K562 (cell line): ENCODE measurements around the gene PBX1. TPM values are rescaled to one million over a fixed set of nuclear protein-coding genes. Genes with fewer than 3 reads are reported as not detected.
A peak's percentile ranks its signal among the peaks of the same experiment; 100 is the strongest.

Experiments used
- ATAC-seq: fragments of 200-7000 bp; cut with Tn5 transposase; 3 replicates; pipeline ENCODE4 v1.9.1; 2020; ENCODE audit warnings: moderate library complexity
- BruUV-seq: library from RNA; stranded (reverse); fragments of 400-500 nt; replicated peaks from 2 replicates; lab custom pipeline; 2021; lab: Mats Ljungman, UMichigan
- CTCF ChIA-PET: fragments of 300-600 bp; formaldehyde crosslinking; extraction: SDS; loops from one replicate; lab custom pipeline; 2021; ENCODE audit warnings: low intra/inter-chr PET ratio; lab: Yijun Ruan, JAX
- POLR2A ChIA-PET: fragments of 300-600, 350-650 bp; sonication (Branson Sonifier 250); formaldehyde crosslinking; extraction: SDS; loops from one replicate; lab custom pipeline; 2021; ENCODE audit warnings: antibody characterized with exemption, inconsistent platforms; lab: Yijun Ruan, JAX
- DNase-seq, 4 experiments: peaks; one replicate each; pipeline versions ENCODE4 v3.0.0 to v3.0.0-alpha.2; 2011 to 2018; ENCODE audit warnings: low spot score in 3 of 4, mixed read lengths in 3 of 4; ENCODE audit errors: extremely low read depth in 1 of 4
- FAIRE-seq: peaks from 2 replicates; lab custom pipeline; 2011; peaks lifted over from hg19 to GRCh38; lab: Jason Lieb, UNC
- H2AFZ ChIP-seq: 2 replicates; pipeline ENCODE4 v1.6.0; 2011; ENCODE audit warnings: low read depth, low read length, control low read depth, inconsistent platforms
- H3K27ac ChIP-seq: fragments of 200-600 bp; 3 replicates; pipeline ENCODE4 v1.8.0; 2011; ENCODE audit warnings: low read depth, mild to moderate bottlenecking, control low read depth, inconsistent platforms, low read length, moderate library complexity, mixed read lengths; ENCODE audit errors: extremely low read depth
- H3K27me3 ChIP-seq, 2 experiments: fragments of 300-600 bp in 1 of 2; 2 replicates in 1 of 2; 3 replicates in 1 of 2; pipeline versions ENCODE4 v1.6.0 to v1.8.0; 2011; ENCODE audit warnings: inconsistent platforms in 2 of 2, low read length in 2 of 2, mild to moderate bottlenecking in 1 of 2, mixed read lengths in 1 of 2, moderate library complexity in 1 of 2; ENCODE audit not compliant: control insufficient read depth in 2 of 2, insufficient read depth in 2 of 2
- H3K36me3 ChIP-seq: fragments of 300-600 bp; 3 replicates; pipeline ENCODE4 v1.8.0; 2011; ENCODE audit warnings: mild to moderate bottlenecking, low read length, inconsistent platforms; ENCODE audit not compliant: control insufficient read depth, insufficient read depth
- H3K4me1 ChIP-seq, 2 experiments: fragments of 200-600 bp in 1 of 2; replicated peaks in 1 of 2; 2 replicates in 1 of 2; 3 replicates in 1 of 2; pipeline versions ENCODE4 v1.5.1 to v1.8.0; 2011; ENCODE audit warnings: inconsistent platforms in 2 of 2, low read length in 2 of 2, mild to moderate bottlenecking in 1 of 2, mixed read lengths in 1 of 2, moderate library complexity in 1 of 2; ENCODE audit not compliant: control insufficient read depth in 2 of 2, insufficient read depth in 2 of 2
- H3K4me2 ChIP-seq: 2 replicates; pipeline ENCODE4 v1.6.1; 2011; ENCODE audit warnings: low read length, control low read depth, inconsistent platforms, mixed read lengths; ENCODE audit not compliant: insufficient read depth
- H3K4me3 ChIP-seq: fragments of 200-600 bp; sonication (generic), shearing (Covaris generic); 2 replicates; pipeline ENCODE4 v1.5.1; 2016; ENCODE audit warnings: control low read depth, inconsistent platforms
- H3K79me2 ChIP-seq: fragments of 200-600 bp; 3 replicates; pipeline ENCODE4 v1.8.0; 2011; ENCODE audit warnings: low read length, inconsistent platforms; ENCODE audit not compliant: control insufficient read depth, insufficient read depth
- H3K9ac ChIP-seq, 2 experiments: 2 replicates each; pipeline versions ENCODE4 v1.6.0 to v1.6.1; 2011; ENCODE audit warnings: low read depth in 2 of 2, low read length in 2 of 2, control low read depth in 1 of 2, inconsistent platforms in 1 of 2, mild to moderate bottlenecking in 1 of 2, mixed read lengths in 1 of 2; ENCODE audit not compliant: insufficient read depth in 1 of 2
- H3K9me1 ChIP-seq: one replicate; pipeline ENCODE4 v1.6.0; 2011; ENCODE audit warnings: inconsistent platforms, mild to moderate bottlenecking, low read length, moderate library complexity; ENCODE audit not compliant: control insufficient read depth, insufficient read depth
- H3K9me3 ChIP-seq: replicated peaks from 2 replicates; pipeline ENCODE4 v1.5.1; 2011; ENCODE audit warnings: low read depth, low read length, inconsistent platforms; ENCODE audit not compliant: control insufficient read depth, insufficient read depth
- H4K20me1 ChIP-seq: replicated peaks from 2 replicates; pipeline ENCODE4 v1.6.1; 2011; ENCODE audit warnings: low read length, inconsistent platforms, mixed read lengths; ENCODE audit not compliant: control insufficient read depth, insufficient read depth
- ARID1B ChIP-seq: fragments of 450-650 bp; IDR thresholded peaks from 2 replicates; pipeline ENCODE4 v1.6.1; 2016; ENCODE audit warnings: antibody characterized with exemption, mild to moderate bottlenecking, inconsistent platforms
- CBFA2T3 ChIP-seq: fragments of 450-650 bp; IDR thresholded peaks from 2 replicates; pipeline ENCODE4 v1.6.1; 2017
- HOXB6 ChIP-seq: fragments of 250-450 bp; sonication (Bioruptor Pico); IDR thresholded peaks from 2 replicates; pipeline ENCODE4 v1.5.1; 2022; ENCODE audit warnings: mild to moderate bottlenecking, borderline replicate concordance
- SIRT6 ChIP-seq: IDR thresholded peaks from one replicate; pipeline ENCODE4 v1.6.1; 2012; ENCODE audit warnings: low read depth, mild to moderate bottlenecking, control low read depth, inconsistent platforms, low read length, moderate library complexity
- TAL1 ChIP-seq: fragments of 450-650 bp; IDR thresholded peaks from 2 replicates; pipeline ENCODE4 v1.6.1; 2016; ENCODE audit warnings: mild to moderate bottlenecking
- TCF3 ChIP-seq: sonication (generic); formaldehyde crosslinking; IDR thresholded peaks from 2 replicates; pipeline ENCODE4 v1.4.0; 2020; ENCODE audit warnings: mild to moderate bottlenecking, missing genetic modification reagents
- TEAD4 ChIP-seq, 2 experiments: sonication (generic) in 1 of 2; formaldehyde crosslinking in 1 of 2; IDR thresholded peaks; 2 replicates each; pipeline versions ENCODE4 v1.6.1 to v1.8.0; 2012 to 2022; ENCODE audit warnings: borderline replicate concordance in 1 of 2, inconsistent platforms in 1 of 2, low read length in 1 of 2, mild to moderate bottlenecking in 1 of 2, missing genetic modification reagents in 1 of 2
- WGBS: fragments of 100-300 bp; shearing (Covaris generic); methylation state at CpG from one replicate; pipeline ENCODE4 v1.1.6; 2016; ENCODE audit warnings: low coverage, mixed read lengths; ENCODE audit not compliant: insufficient coverage; ENCODE audit errors: missing lambda C conversion rate; 5-methylcytosine and 5-hydroxymethylcytosine counted together
- in situ Hi-C: fragments of 300-500 bp; cut with MboI; formaldehyde crosslinking; loops from 4 replicates; pipeline ENCODE4 v1.15.0; 2018; ENCODE audit warnings: inconsistent platforms, mixed read lengths
- intact Hi-C: fragments of 100-400 bp; cut with micrococcal nuclease; formaldehyde crosslinking; loops from 2 replicates; pipeline ENCODE4 v1.14.2; 2022
- polyA plus RNA-seq, 8 experiments: library from polyadenylated mRNA; depleted of rRNA in 4 of 8; stranded (reverse) in 5 of 8; unstranded in 3 of 8; fragments of >200 nt; fragmentation: Nextera tagmentation in 2 of 8; fragmentation: Illumina TruSeq in 1 of 8; extraction: Ambion mirVana in 2 of 8; extraction: Trizol in 1 of 8; gene quantifications; 2 replicates each; pipeline versions ENCODE4 v1.2.1 to v1.2.3, GENCODE V29; 2011 to 2014; ENCODE audit warnings: inconsistent platforms in 1 of 8, missing spikeins in 1 of 8
- total RNA-seq, 7 experiments: library from RNA; depleted of rRNA in 6 of 7; stranded (reverse); fragments of >200 nt in 6 of 7; fragmentation: Illumina TruSeq in 2 of 7; extraction: Trizol in 2 of 7; gene quantifications; 2 replicates each; pipeline versions ENCODE4 v1.2.1 to v1.2.3, GENCODE V29; 2011 to 2021; ENCODE audit warnings: low replicate concordance in 1 of 7
- TF ChIP-seq, protein P1 (sequence below), 2 experiments: fragments of 450-650 bp; IDR thresholded peaks; 2 replicates each; pipeline ENCODE4 v1.6.1; 2016; ENCODE audit warnings: mild to moderate bottlenecking in 2 of 2, borderline replicate concordance in 1 of 2, low read depth in 1 of 2, moderate library complexity in 1 of 2

PBX1 gene
- total and polyA plus RNA-seq, 9 of the 15 experiments (the other 6 are each of a cell fraction or from before 2014, with no cell fraction given), result 0.03 to 0.62 (median 0.17) TPM

DNA sequence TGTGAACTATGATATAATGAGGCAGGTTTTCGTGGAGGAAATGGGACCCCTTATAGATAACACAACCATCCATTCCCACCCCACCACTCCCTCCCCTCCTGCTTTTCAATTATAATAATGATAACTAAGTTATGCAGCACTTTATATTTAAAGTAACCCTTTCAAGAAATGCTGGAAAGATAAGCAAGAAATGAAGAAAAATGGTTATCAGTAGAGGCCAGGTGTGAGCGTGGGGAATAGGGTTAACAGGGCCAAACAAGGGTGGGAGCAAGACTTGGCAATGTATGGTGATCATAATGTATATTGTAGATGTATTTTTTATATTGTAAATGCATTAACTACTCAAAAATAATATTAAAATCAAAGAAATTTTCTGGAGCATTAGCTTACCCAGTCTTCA is 133.4 kb downstream of the PBX1 start:
- H3K27me3 ChIP-seq, result no peaks in the 10 kb centered on the region
- no peaks in the 10 kb centered on the region for H3K36me3 ChIP-seq
- FAIRE-seq, result no peak
- peaks cover 0 to 17% of the 10 kb centered on the region in 2 experiments; a peak in 2 of 5 replicates for H3K4me1 ChIP-seq
- intact Hi-C loops, result no loop called here
- no peaks in the 10 kb centered on the region for H3K9me1 ChIP-seq
- no peak overlapping the region for H3K9ac ChIP-seq
- no peaks in the 10 kb centered on the region; the same call in 1 of the 2 replicates for H3K9me3 ChIP-seq
- TF ChIP-seq TAL1 (peak; percentile 50), TCF3 (peak; percentile 67), SIRT6 (no peak), ARID1B (peak; percentile 49), HOXB6 (CRISPR knock-in tag) (no peak), CBFA2T3 (peak; percentile 57; the same call in 1 of the 2 replicates), TEAD4 (IDR thresholded peaks at IDR 0.05; ENCODE audit: low read length) (peak; percentile 54), TEAD4 (CRISPR knock-in tag; IDR thresholded peaks at IDR 0.05; ENCODE audit: borderline replicate concordance) (no peak)
- TF ChIP-seq, protein P1, sequence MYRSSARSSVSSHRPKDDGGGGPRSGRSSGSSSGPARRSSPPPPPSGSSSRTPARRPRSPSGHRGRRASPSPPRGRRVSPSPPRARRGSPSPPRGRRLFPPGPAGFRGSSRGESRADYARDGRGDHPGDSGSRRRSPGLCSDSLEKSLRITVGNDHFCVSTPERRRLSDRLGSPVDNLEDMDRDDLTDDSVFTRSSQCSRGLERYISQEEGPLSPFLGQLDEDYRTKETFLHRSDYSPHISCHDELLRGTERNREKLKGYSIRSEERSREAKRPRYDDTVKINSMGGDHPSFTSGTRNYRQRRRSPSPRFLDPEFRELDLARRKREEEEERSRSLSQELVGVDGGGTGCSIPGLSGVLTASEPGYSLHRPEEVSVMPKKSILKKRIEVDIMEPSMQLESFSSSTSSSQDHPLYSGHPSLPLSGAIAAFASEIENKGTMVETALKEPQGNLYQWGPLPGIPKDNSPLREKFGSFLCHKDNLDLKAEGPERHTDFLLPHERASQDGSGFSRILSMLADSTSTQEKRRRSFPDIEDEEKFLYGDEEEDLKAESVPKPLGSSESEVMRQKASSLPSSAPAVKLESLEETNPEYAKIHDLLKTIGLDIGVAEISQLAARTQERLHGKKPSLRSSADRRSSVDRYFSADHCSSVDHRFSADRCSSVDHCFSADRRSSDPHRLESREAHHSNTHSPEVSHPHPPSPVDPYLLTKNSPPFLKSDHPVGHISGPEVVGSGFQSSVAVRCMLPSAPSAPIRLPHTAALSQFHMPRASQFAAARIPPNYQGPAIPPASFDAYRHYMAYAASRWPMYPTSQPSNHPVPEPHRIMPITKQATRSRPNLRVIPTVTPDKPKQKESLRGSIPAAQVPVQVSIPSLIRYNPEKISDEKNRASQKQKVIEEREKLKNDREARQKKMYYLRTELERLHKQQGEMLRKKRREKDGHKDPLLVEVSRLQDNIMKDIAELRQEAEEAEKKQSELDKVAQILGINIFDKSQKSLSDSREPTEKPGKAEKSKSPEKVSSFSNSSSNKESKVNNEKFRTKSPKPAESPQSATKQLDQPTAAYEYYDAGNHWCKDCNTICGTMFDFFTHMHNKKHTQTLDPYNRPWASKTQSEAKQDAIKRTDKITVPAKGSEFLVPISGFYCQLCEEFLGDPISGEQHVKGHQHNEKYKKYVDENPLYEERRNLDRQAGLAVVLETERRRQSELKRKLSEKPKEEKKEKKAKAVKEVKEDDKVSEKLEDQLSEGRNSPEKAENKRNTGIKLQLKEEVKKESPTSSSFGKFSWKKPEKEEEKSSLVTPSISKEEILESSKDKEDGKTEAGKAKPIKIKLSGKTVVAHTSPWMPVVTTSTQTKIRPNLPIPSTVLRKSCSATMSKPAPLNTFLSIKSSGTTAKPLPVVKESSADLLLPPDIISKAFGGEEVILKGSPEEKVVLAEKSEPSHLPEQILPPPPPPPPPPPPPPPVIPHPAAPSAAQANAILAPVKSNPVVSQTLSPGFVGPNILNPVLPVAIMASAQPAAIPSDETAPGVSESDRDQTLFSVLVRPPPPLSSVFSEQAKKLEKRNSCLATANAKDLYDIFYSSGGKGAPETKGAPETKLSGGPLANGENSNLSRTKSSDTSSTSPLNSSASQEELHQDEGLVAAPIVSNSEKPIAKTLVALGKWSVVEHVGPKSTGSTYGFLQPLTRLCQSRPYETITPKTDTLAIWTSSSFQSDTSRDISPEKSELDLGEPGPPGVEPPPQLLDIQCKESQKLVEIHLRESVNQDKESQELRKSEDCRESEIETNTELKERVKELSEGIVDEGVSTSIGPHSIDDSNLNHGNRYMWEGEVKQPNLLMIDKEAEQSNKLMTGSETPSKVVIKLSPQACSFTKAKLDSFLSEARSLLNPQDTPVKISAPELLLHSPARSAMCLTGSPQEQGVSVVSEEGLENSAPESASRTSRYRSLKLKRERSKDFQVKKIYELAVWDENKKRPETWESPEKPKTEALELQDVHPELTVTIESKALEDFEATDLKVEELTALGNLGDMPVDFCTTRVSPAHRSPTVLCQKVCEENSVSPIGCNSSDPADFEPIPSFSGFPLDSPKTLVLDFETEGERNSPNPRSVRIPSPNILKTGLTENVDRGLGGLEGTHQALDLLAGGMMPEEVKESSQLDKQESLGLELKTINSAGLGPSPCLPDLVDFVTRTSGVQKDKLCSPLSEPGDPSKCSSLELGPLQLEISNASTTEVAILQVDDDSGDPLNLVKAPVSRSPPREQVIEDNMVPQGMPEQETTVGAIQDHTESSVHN (IDR thresholded peaks at IDR 0.05; ENCODE audit: borderline replicate concordance in 1 of 2, low read depth in 1 of 2), result no peak
- TF ChIP-seq, all 486 proteins: peak for 5
- in situ Hi-C loops, result no loop called here
- ATAC-seq (no peak), DNase-seq (no peak)
- BruUV-seq, result no TSS peak
- WGBS, result 8% methylated on average over 2 of the region's 2 CpGs
- Histone ChIP-seq H3K4me2 (no peak overlapping the region), H3K27ac (no peak overlapping the region), H3K4me3 (no peak overlapping the region), H3K79me2 (no peaks in the 10 kb centered on the region), H4K20me1 (no peaks in the 10 kb centered on the region), H2AFZ (no peak overlapping the region)
- POLR2A ChIA-PET, result no interaction called here
- CTCF ChIA-PET, result no interaction called here
